ENCODE measurements around the gene TIPRL.
"Not testable (repeated sequence)": the region's sequence is repeated elsewhere in the genome, so short reads cannot be mapped to it uniquely, and the experiment has no call there.

TIPRL gene

DNA sequence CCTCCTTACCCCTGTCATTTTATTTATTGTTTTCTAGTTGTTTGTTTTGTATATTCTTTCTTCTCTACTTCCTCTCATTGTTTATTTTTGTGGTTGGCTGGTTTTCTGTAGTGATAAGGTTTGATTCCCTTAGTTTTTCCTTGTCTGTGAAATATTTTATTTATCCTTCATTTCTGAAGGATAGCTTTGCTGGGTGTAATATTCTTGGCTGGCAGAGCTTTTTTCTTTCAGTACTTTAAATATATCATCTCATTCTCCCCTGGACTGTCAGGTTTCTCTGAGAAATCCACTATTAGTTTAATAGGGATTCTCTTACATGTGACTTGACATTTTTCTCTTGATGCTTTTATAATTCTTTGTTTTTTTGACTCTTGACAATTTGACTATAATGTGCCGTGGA is 18.8 kb upstream of the TIPRL start:
- FAIRE-seq, result no peak

GRCh38 chr1:168161459-168161858 is 17.3 kb upstream of the TIPRL start:
- FAIRE-seq, result no peak

GRCh38 chr1:168163670-168164069 is 15.1 kb upstream of the TIPRL start:
- FAIRE-seq, result no peak

DNA sequence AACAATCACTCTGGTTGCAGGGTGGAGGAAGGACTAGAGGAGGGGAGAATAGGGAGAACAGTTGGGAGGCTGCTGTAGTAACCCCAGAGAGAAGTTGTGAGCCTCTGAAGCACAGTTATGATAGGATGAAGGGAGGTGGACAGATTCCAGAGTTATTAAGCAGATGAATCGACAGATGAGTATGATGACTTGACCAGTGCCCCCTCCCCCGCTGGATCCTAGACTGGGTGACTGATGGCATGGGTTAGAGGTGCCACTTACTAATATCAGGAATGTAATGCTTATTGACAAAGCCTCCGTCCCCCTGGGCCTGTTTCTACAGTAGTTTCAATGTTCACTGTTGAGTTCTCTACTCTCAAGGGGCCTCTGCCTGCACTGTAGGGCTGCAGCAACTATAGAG is 14.0 kb upstream of the TIPRL start:
- FAIRE-seq, result no peak

- no peak for FAIRE-seq
Measured at GRCh38 chr1:168167806-168168205, 11.0 kb upstream of the TIPRL start.

DNA sequence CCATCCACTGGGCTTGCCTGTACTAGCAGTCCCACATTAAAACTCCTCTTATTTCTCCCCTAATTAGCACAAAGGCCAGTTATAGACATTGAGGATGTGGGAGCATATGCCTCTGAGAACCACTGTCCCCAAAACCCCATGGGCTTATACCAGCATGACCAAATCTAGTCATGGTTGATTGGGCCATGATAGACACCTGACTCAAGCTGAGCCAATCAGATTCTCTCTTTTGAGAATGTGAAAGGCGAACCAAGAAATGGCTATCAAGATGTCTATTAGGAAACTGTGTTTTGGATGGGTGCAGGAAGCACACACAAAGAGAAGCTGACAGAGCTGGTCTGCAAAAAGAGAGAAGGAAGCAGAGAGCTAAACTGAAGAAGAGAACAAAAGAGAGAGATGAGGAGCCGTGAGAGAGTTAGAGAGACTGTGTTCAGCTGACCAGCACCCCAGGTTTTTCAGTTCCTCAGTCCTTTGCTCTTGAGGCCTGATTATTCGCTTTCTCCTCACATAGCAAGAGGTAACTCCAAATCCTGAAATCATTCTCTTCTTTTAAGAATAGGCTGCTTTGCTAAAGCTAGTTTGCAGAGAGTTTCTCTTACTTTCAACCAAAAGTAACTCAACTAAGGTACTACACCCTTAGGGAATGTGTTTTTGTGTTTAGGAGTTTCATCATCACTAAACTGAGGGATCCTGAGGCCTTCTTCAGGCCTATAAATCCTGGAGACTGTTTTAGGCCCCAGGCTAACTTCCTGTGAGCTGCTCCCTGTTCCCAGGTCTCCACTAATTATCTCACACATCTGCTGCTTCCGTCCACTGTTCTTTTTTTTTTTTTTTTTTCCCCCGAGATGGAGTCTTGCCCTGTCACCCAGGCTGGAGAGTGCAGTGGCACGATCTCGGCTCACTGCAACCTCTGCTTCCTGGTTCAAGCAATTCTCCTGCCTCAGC is 7.9 kb upstream of the TIPRL start:
- FAIRE-seq, result no peak

GRCh38 chr1:168172250-168172915 is 6.4 kb upstream of the TIPRL start:
- no peak for FAIRE-seq

DNA sequence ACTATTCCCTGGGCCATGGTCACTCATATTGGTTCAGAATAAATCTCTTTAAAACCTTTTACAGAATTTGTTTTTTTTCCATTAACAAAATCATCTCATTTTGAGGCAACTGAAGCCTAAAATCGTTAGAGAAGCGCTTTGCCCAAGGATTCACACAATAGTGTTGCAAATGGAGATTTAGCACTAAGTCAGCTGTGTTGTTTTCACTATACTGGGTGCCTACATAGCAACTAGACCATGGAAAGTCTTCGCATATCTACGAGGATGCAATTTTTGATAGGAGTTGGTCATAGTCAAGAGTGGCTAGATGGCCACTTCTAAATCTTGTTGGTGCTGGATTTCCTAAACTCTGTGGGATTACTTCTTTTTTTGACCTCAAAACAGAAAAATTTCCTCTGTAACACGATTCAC is 530 bp upstream of the TIPRL start:
- FAIRE-seq, result no peak

- no peak for FAIRE-seq
Measured at GRCh38 chr1:168179438-168180147, 831 bp downstream of the TIPRL start.

DNA sequence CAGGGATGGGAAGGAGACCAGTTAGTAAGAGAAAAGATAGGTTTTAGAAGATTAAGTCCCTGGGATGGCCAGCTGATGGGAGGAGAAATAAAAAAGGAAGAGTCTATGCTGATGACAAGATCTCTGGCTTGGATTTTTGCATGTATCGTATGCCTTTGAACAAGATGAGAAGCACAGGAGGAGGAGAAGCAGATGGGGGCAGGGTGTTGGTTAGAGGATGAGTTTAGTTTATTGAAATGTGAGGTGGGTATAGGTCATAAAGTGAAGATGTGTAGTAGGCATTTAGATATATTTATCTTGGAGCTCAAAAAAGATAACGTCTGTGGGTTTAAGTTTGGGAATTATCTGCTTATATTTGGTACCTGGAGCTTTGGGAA is 1.4 kb downstream of the TIPRL start:
- FAIRE-seq, result no peak

- not testable (repeated sequence) for FAIRE-seq
Measured at GRCh38 chr1:168181063-168181720, 2.4 kb downstream of the TIPRL start.

GRCh38 chr1:168187177-168187576 is 8.4 kb downstream of the TIPRL start:
- no peak for FAIRE-seq

- no peak for FAIRE-seq
Measured at GRCh38 chr1:168190403-168190802, 11.6 kb downstream of the TIPRL start.

DNA sequence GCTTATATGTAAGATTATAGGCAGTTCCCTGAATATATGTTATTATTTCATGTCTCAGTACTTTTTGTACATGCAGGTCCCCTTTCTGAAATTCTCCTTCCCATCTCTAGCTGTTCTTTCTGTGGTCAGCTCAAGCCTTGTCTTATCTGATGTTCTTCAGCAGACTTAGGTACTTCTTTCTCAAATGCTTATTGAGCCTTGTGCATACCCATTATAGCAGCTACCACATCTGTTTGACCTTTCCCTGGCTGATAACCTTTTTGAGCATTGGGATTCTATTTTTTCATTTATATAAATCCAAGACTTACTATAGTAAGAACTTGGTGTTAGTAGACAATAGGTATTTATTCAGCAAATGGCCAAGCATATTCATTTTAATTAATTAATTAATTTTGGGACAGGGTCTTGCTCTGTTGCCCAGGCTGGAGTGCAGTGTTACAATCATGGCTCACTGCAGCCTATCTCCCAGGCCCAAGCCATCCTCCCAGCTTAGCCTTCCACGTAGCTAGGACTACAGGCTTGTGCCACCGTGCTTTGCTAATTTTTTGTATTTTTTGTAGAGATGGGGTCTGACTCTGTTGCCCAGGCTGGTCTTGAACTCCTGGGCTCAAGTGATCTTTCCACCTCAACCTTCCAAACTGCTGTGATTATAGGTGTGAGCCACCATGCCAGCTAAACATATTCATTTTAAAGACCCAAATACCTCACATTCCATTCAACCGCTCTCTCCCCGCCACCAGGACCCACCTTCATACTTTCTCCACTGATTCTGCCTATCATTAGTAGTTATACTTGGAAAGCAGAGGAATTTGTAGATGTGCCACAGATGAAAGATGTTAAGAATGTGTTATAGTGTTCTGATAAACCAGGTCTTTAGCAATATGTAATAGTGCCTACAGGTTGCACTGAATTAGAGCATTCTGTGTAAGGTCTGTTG is 16.7 kb downstream of the TIPRL start:
- FAIRE-seq, result no peak

DNA sequence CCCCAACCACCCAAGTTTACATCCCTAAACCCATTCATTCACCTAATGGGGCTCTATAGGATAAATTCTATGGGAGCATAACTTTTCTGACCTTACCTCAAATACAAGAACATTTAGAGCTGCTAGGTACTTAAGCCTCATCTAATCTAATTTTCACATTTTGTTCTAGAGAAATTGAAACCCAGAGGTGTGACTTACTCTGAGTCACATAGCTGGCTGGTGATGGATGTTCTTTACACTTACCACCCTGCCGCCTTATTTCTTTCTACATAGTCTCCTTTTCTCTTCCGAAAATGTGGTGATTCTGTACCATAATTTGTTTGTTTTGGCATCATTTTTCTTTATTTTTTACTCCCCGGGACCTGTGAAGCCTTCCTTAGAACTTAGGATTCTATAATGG is 20.3 kb downstream of the TIPRL start:
- FAIRE-seq, result no peak

DNA sequence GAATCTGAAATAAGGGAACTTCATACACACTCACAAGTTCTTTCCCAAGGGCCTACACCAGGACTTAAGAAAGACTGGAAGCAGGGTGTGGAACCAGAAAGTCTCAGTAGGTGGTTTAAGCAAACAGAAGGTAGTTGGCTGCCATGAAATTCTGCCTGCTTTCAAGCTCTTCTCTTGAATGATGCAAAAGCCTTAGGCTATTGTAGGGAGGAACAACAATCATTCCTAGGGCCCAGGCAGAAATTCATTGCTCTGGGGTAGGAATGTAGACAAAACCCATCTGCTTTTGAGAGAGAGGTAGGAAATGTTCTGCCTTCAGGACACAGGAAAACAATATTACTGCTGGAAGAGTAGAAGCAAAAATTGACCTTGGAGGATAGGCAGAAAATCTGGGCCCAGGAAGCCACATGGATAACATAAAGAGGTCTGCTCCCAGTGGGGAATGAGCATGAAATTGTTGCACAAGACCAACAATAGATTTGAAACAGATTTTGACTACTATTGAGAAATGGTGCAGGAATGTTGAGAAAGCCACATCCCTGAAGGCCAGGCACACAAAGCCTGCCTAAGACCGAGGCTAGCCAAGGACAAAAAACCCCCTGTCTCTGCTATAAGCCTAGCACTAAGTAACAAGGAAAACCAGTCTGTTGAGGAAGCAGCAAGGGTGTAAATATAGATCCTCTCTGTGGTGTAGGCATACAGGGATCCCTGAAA is 24.3 kb downstream of the TIPRL start:
- FAIRE-seq, result no peak

DNA sequence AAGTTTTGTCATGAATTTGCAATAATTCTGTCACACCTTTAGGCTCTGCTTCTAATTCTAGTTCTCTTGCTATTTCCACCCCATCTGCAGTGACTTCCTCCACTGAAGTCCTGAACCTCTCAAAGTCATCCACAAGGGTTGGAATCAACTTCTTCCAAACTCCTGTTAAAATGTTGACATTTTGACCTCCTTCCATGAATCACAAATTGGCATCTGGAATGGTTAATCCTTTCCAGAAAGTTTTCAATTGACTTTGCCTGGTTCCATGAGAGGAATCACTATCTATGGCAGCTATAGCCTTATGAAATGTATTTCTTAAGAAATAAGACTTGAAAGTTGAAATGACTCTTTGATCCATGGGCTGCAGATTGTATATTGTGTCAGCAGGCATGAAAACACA is 27.3 kb downstream of the TIPRL start:
- no peak for FAIRE-seq

GRCh38 chr1:168207673-168208072 is 28.9 kb downstream of the TIPRL start:
- not testable (repeated sequence) for FAIRE-seq

DNA sequence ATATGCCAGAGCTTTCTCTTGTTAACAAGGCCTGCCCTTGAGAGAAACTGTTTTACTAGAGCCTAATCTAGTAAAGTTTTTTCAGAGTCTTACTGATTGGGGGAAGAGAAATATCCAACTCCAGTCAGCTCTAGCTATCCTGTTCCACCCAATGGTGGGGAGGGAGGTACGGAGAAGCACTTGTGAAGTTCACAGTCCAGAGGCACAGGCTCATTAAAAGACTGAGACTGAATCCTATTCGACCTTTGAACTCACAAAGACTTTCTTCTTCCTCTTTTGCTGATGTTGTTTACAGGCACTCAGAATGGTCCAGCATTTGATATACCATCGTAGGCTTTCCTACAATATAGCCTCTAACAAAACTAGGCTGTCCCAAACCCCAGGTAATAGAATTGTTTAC is 31.6 kb downstream of the TIPRL start:
- no peak for FAIRE-seq

DNA sequence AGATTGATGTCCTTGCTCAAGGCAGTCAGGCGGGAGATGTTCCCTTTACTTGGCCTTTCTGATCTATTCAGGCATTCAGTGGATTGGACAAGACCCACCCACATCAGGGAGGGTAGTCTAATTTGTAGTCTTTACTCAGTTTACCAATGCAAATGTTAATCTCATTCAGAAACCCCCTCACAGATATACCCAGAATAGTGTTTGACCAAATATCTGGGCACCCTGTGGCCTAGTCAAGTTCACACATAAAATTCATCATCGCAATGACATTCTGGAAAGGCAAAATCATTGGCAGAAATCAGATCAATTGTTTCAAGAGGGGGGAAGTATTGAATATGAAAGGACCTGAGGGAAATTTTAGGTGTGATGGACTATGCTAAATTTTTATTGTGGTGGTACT is 34.6 kb downstream of the TIPRL start:
- no peak for FAIRE-seq

DNA sequence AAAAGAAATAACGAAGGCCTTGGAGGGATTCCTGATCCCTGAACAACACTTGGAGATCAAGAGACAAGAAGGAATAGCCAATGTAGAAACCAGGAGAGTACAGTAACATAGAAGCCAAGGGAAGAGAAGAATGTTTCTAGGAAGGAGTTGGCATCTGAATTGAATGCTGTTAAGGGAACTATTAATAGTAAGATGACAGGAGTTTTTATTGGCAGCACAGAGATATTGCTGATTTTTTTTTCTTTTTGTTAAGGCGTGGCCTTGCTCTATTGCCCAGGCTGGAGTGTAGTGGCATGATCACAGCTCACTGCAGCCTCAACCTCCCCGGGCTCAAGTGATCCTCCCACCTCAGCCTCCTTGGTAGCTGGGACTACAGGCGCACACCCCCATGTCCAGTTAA is 37.4 kb downstream of the TIPRL start:
- no peak for FAIRE-seq
